H1 (cell line): ENCODE measurements around the gene NOP9. TPM values are rescaled to one million over a fixed set of nuclear protein-coding genes. Genes with fewer than 3 reads are reported as not detected.

Experiments used
- CTBP2 ChIP-seq: IDR thresholded peaks from 2 replicates; pipeline ENCODE4 v1.7.0; 2011; ENCODE audit warnings: borderline replicate concordance, mild to moderate bottlenecking, moderate library complexity, mixed read lengths, low read length; ENCODE audit not compliant: insufficient read depth, insufficient read length
- RBBP5 ChIP-seq: IDR thresholded peaks from 2 replicates; pipeline ENCODE4 v1.7.1; 2012; ENCODE audit warnings: low read depth, mild to moderate bottlenecking, inconsistent platforms, low read length, moderate library complexity, borderline replicate concordance
- SIX5 ChIP-seq: IDR thresholded peaks from 2 replicates; pipeline ENCODE4 v1.6.1; 2011; ENCODE audit warnings: mild to moderate bottlenecking, low read depth, low read length
- YY1 ChIP-seq: IDR thresholded peaks from 2 replicates; pipeline ENCODE4 v1.6.1; 2011; ENCODE audit warnings: low read depth, mild to moderate bottlenecking, low read length
- polyA plus RNA-seq, 7 experiments: library from polyadenylated mRNA; depleted of rRNA in 3 of 7; stranded (reverse) in 5 of 7; unstranded in 2 of 7; fragments of >200 nt in 5 of 7; fragments of 200-250 nt in 2 of 7; gene quantifications; 1 replicate in 5 of 7; 2 replicates in 1 of 7; 4 replicates in 1 of 7; pipeline versions ENCODE4 v1.2.1 to v1.2.3, GENCODE V29; 2011 to 2013; ENCODE audit warnings: missing spikeins in 2 of 7, mixed read lengths in 2 of 7
- total RNA-seq: library from RNA; stranded (reverse); fragmentation: NEBNext Ultra II Directional; extraction: Animal tissue kit (Norgen Biotek cat#: 25700); gene quantifications from 2 replicates; pipeline ENCODE4 v1.2.1, GENCODE V29; 2021
- TF ChIP-seq, protein P1 (sequence below): IDR thresholded peaks from 2 replicates; pipeline ENCODE4 v1.6.1; 2011; ENCODE audit warnings: low read depth, mild to moderate bottlenecking, low read length; ENCODE audit not compliant: insufficient read depth

NOP9 gene
- total and polyA plus RNA-seq, 2 of the 8 experiments (the other 6 are each of a cell fraction or from before 2014, with no cell fraction given) = 17.8 to 34.8 TPM

- TF ChIP-seq, protein P1, sequence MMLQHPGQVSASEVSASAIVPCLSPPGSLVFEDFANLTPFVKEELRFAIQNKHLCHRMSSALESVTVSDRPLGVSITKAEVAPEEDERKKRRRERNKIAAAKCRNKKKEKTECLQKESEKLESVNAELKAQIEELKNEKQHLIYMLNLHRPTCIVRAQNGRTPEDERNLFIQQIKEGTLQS = no peak
- no peak for TF ChIP-seq YY1
- TF ChIP-seq SIX5 = no peak
- TF ChIP-seq CTBP2 = no peak
- TF ChIP-seq RBBP5 = no peak
Observed at GRCh38 chr14:24311837-24312615, 12.4 kb downstream of the NOP9 start (continued).
